Measurements from ENCODE around the gene SGTB.

- TF ChIP-seq CTCF (IDR thresholded peaks at IDR 0.05; ENCODE audit: low read depth, low read length) (no peak), EZH2phosphoT487 (IDR thresholded peaks at IDR 0.05; ENCODE audit: low read depth) (no peak)
Observed at GRCh38 chr5:65630981-65631380, 90.9 kb downstream of the SGTB start.
